IMR-90 (cell line): ENCODE data around the gene PACSIN3.

ENCODE experiments used
- BHLHE40 ChIP-seq: fragments of 150-350 bp; IDR thresholded peaks from 2 replicates; pipeline ENCODE4 v1.6.1; 2016; ENCODE audit warnings: mild to moderate bottlenecking, low read depth, low read length
- CEBPB ChIP-seq: IDR thresholded peaks from 2 replicates; pipeline ENCODE4 v1.6.1; 2012; ENCODE audit warnings: low read depth, low read length, improper control_type of control experiment
- CHD1 ChIP-seq: IDR thresholded peaks from 2 replicates; pipeline ENCODE4 v1.6.1; 2012; ENCODE audit warnings: low read depth, low read length, improper control_type of control experiment
- CTCF ChIP-seq: conservative IDR thresholded peaks from 2 replicates; pipeline ENCODE4 v1.5.1; 2012; ENCODE audit warnings: mild to moderate bottlenecking, low read depth, low read length, improper control_type of control experiment
- FOS ChIP-seq: fragments of 150-350 bp; IDR thresholded peaks from 2 replicates; pipeline ENCODE4 v1.6.1; 2016; ENCODE audit warnings: low read depth, low read length
- MAFK ChIP-seq: IDR thresholded peaks from 2 replicates; pipeline ENCODE4 v1.6.1; 2012; ENCODE audit warnings: low read depth, low read length, improper control_type of control experiment
- MXI1 ChIP-seq: IDR thresholded peaks from 2 replicates; pipeline ENCODE4 v1.6.1; 2012; ENCODE audit warnings: low read depth, mild to moderate bottlenecking, low read length, moderate library complexity, borderline replicate concordance
- POLR2A ChIP-seq: IDR thresholded peaks from 2 replicates; pipeline ENCODE4 v1.6.1; 2012; ENCODE audit warnings: mild to moderate bottlenecking, low read depth, low read length
- RAD21 ChIP-seq: IDR thresholded peaks from 2 replicates; pipeline ENCODE4 v1.6.1; 2012; ENCODE audit warnings: low read length, improper control_type of control experiment
- RFX5 ChIP-seq: IDR thresholded peaks from 2 replicates; pipeline ENCODE4 v1.8.0; 2012; ENCODE audit warnings: low read depth, mild to moderate bottlenecking, low read length, moderate library complexity
- SMC3 ChIP-seq: fragments of 150-350 bp; IDR thresholded peaks from 2 replicates; pipeline ENCODE4 v1.6.1; 2016; ENCODE audit warnings: low read depth, mild to moderate bottlenecking, antibody characterized with exemption, low read length, moderate library complexity
- TF ChIP-seq, protein P1 (sequence below): fragments of 150-350 bp; IDR thresholded peaks from 2 replicates; pipeline ENCODE4 v1.6.1; 2016; ENCODE audit warnings: low read depth, mild to moderate bottlenecking, low read length, moderate library complexity, borderline replicate concordance
- TF ChIP-seq, protein P2 (sequence below): fragments of 150-350 bp; IDR thresholded peaks from 2 replicates; pipeline ENCODE4 v1.6.1; 2017; ENCODE audit warnings: mild to moderate bottlenecking, antibody characterized with exemption, low read length, low read depth

DNA sequence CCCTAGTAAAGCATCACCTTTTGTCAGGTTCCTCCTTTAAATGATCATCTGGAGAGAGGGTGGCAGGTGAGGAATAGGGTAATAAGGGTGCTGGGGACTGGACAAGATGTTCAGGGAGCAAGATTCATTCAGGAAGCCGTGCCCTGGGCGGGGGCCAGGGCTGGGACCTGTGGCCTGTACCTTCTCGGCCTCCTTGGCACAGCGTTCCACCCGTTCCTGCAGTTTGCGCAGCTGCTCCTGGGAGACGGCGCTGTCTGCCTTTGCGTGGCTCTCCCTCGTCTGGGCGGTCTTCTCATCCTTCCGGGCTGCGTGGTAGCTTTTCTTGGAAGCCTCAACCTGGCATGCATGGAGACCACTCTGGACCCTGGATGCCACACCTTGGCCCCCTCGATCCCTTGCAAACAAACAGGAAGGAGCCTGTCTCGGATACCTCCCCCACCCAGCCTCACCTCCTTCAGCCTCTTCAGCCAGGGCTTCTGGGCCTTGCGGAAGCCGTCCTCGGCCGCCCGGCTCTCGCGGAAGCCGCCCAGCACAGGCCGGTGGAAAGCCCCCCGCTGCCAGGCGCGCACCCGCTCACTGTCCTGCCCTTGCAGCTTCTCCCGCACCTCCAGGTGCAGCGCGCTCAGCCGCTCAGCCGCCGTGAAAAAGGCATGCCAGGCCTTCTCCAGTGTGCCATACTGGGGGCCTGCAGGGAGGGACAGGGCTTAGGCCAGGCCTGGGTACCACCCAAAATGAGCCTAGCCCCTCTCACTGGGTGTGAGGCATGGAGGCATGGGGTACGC lies 6.0 kb downstream of the PACSIN3 start:
- TF ChIP-seq BHLHE40, result no peak
- no peak for TF ChIP-seq POLR2A
- TF ChIP-seq, protein P1, sequence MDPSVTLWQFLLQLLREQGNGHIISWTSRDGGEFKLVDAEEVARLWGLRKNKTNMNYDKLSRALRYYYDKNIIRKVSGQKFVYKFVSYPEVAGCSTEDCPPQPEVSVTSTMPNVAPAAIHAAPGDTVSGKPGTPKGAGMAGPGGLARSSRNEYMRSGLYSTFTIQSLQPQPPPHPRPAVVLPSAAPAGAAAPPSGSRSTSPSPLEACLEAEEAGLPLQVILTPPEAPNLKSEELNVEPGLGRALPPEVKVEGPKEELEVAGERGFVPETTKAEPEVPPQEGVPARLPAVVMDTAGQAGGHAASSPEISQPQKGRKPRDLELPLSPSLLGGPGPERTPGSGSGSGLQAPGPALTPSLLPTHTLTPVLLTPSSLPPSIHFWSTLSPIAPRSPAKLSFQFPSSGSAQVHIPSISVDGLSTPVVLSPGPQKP, result no peak
- TF ChIP-seq FOS, result no peak
- no peak for TF ChIP-seq CTCF
- TF ChIP-seq SMC3, result no peak
- no peak for TF ChIP-seq CHD1
- TF ChIP-seq CEBPB, result no peak
- no peak for TF ChIP-seq MAFK
- TF ChIP-seq, protein P2, sequence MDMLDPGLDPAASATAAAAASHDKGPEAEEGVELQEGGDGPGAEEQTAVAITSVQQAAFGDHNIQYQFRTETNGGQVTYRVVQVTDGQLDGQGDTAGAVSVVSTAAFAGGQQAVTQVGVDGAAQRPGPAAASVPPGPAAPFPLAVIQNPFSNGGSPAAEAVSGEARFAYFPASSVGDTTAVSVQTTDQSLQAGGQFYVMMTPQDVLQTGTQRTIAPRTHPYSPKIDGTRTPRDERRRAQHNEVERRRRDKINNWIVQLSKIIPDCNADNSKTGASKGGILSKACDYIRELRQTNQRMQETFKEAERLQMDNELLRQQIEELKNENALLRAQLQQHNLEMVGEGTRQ, result no peak
- TF ChIP-seq RFX5, result no peak
- no peak for TF ChIP-seq MXI1
- TF ChIP-seq RAD21, result no peak
